GM06990 (cell line): Measurements from ENCODE around the gene PMEPA1.

Experiments used
- DNase-seq: peaks from one replicate; pipeline ENCODE4 v3.0.0-alpha.2; 2011; ENCODE audit not compliant: insufficient read length; ENCODE audit errors: extremely low read depth
- H3K27me3 ChIP-seq: replicated peaks from 2 replicates; pipeline ENCODE4 v1.6.0; 2011; ENCODE audit warnings: low read length; ENCODE audit not compliant: control insufficient read depth, insufficient read depth
- H3K36me3 ChIP-seq: 2 replicates; pipeline ENCODE4 v1.5.1; 2011; ENCODE audit warnings: low read length; ENCODE audit not compliant: control insufficient read depth, insufficient read depth
- H3K4me3 ChIP-seq: replicated peaks from 2 replicates; pipeline ENCODE4 v1.5.1; 2011; ENCODE audit warnings: low read depth, mild to moderate bottlenecking, control low read depth, low read length
- CTCF ChIP-seq: IDR thresholded peaks from 2 replicates; pipeline ENCODE4 v1.5.1; 2011; ENCODE audit warnings: low read length, control low read depth, mild to moderate bottlenecking, inconsistent platforms; ENCODE audit not compliant: insufficient read depth, poor library complexity, severe bottlenecking

Gene PMEPA1

GRCh38 chr20:57680934-57681914 lies 28.6 kb downstream of the PMEPA1 start:
- DNase-seq: peak; percentile 65
- H3K27me3 ChIP-seq: no peaks in the 10 kb centered on the region
- H3K4me3 ChIP-seq: peak overlapping the region; percentile 12; the same call in 1 of the 2 replicates
- TF ChIP-seq CTCF: peak; percentile 44
- H3K36me3 ChIP-seq: no peaks in the 10 kb centered on the region

- TF ChIP-seq CTCF: no peak
- peak; percentile 72 for DNase-seq
- Histone ChIP-seq H3K4me3 (peak overlapping the region; percentile 7; the same call in 1 of the 2 replicates), H3K36me3 (no peaks in the 10 kb centered on the region), H3K27me3 (no peaks in the 10 kb centered on the region)
Observed at GRCh38 chr20:57680131-57680716, 29.6 kb downstream of the PMEPA1 start.

- H3K36me3 ChIP-seq: no peaks in the 10 kb centered on the region
- no peaks in the 10 kb centered on the region for H3K27me3 ChIP-seq
- DNase-seq: no peak
- H3K4me3 ChIP-seq: no peak overlapping the region
- TF ChIP-seq CTCF: no peak
Observed at GRCh38 chr20:57679113-57679512, 30.7 kb downstream of the PMEPA1 start.

GRCh38 chr20:57678340-57678739 lies 31.5 kb downstream of the PMEPA1 start:
- Histone ChIP-seq H3K36me3 (no peaks in the 10 kb centered on the region), H3K27me3 (no peaks in the 10 kb centered on the region), H3K4me3 (no peak overlapping the region)
- DNase-seq: peak; percentile 57
- TF ChIP-seq CTCF: no peak

- Histone ChIP-seq H3K27me3 (no peaks in the 10 kb centered on the region), H3K36me3 (no peaks in the 10 kb centered on the region), H3K4me3 (no peak overlapping the region)
- TF ChIP-seq CTCF: no peak
- no peak for DNase-seq
Observed at GRCh38 chr20:57677584-57677982, 32.2 kb downstream of the PMEPA1 start.
